Fibroblast of lung (primary cell): ENCODE results near the gene ARHGEF18. TPM values are rescaled to one million over a fixed set of nuclear protein-coding genes. Genes with fewer than 3 reads are reported as not detected.

Experiments used
- DNase-seq, 2 donors: peaks; one replicate each; pipeline versions ENCODE4 v3.0.0 to v3.0.0-alpha.2; 2010; ENCODE audit warnings: low read depth in 2 of 2
- H2AFZ ChIP-seq: 2 replicates; pipeline ENCODE4 v1.5.1; 2012; ENCODE audit warnings: low read length, control low read depth, inconsistent platforms
- H3K27ac ChIP-seq: 2 replicates; pipeline ENCODE4 v1.5.1; 2011; ENCODE audit warnings: low read length, control low read depth; ENCODE audit not compliant: insufficient read depth
- H3K27me3 ChIP-seq: 2 replicates; pipeline ENCODE4 v1.5.1; 2011; ENCODE audit warnings: mild to moderate bottlenecking, low read length; ENCODE audit not compliant: control insufficient read depth, insufficient read depth
- H3K36me3 ChIP-seq: 2 replicates; pipeline ENCODE4 v1.5.1; 2011; ENCODE audit warnings: low read length; ENCODE audit not compliant: control insufficient read depth, insufficient read depth
- H3K4me1 ChIP-seq: 2 replicates; pipeline ENCODE4 v1.5.1; 2011; ENCODE audit warnings: low read length; ENCODE audit not compliant: control insufficient read depth, insufficient read depth; ENCODE audit errors: extremely low read depth
- H3K4me2 ChIP-seq: 2 replicates; pipeline ENCODE4 v1.5.1; 2011; ENCODE audit warnings: low read length, control low read depth; ENCODE audit not compliant: insufficient read depth; ENCODE audit errors: extremely low read depth
- H3K4me3 ChIP-seq, 4 experiments: fragments of 200-600 bp in 1 of 4; sonication (generic) in 1 of 4; replicated peaks in 1 of 4; 2 replicates each; pipeline ENCODE4 v1.5.1; 2011 to 2016; ENCODE audit warnings: low read length in 4 of 4, low read depth in 3 of 4, mild to moderate bottlenecking in 3 of 4, control low read depth in 2 of 4, inconsistent platforms in 1 of 4, mixed read lengths in 1 of 4; ENCODE audit not compliant: insufficient read depth in 1 of 4; ENCODE audit errors: control extremely low read depth in 1 of 4
- H3K79me2 ChIP-seq: 2 replicates; pipeline ENCODE4 v1.5.1; 2012; ENCODE audit warnings: mild to moderate bottlenecking, low read length, inconsistent platforms; ENCODE audit not compliant: control insufficient read depth, insufficient read depth
- H3K9ac ChIP-seq: 2 replicates; pipeline ENCODE4 v1.5.1; 2011; ENCODE audit warnings: mild to moderate bottlenecking, low read length, control low read depth; ENCODE audit not compliant: insufficient read depth
- H3K9me3 ChIP-seq: 2 replicates; pipeline ENCODE4 v1.5.1; 2012; ENCODE audit warnings: low read depth, low read length; ENCODE audit not compliant: control insufficient read depth, insufficient read depth
- H4K20me1 ChIP-seq: 2 replicates; pipeline ENCODE4 v1.5.1; 2011; ENCODE audit warnings: low read length; ENCODE audit not compliant: control insufficient read depth, insufficient read depth; ENCODE audit errors: extremely low read depth
- EZH2 ChIP-seq: IDR thresholded peaks from 2 replicates; pipeline ENCODE4 v1.5.1; 2012; ENCODE audit warnings: low read length, control low read depth, mild to moderate bottlenecking; ENCODE audit errors: missing control alignments
- polyA plus RNA-seq, 2 donors: library from polyadenylated mRNA; depleted of rRNA in 1 of 2; stranded (reverse) in 1 of 2; unstranded in 1 of 2; fragments of >200 nt; gene quantifications; 2 replicates each; pipeline ENCODE4 v1.2.1, GENCODE V29; 2011 to 2012; ENCODE audit warnings: missing spikeins in 1 of 2
- total RNA-seq: library from RNA; depleted of rRNA; stranded (reverse); fragments of >200 nt; gene quantifications from 2 replicates; pipeline ENCODE4 v1.2.1, GENCODE V29; 2014
- TF ChIP-seq, protein P1 (sequence below), 2 donors: IDR thresholded peaks in 1 of 2; conservative IDR thresholded peaks in 1 of 2; 1 replicate in 1 of 2; 2 replicates in 1 of 2; pipeline ENCODE4 v1.5.1; 2011 to 2012; ENCODE audit warnings: low read length in 2 of 2, control low read depth in 1 of 2, inconsistent platforms in 1 of 2, low read depth in 1 of 2, mild to moderate bottlenecking in 1 of 2

Gene ARHGEF18
- total and polyA plus RNA-seq, 2 donors (not counting 1 experiment from before 2014, with no cell fraction given), result 6.1 to 45.1 TPM

DNA sequence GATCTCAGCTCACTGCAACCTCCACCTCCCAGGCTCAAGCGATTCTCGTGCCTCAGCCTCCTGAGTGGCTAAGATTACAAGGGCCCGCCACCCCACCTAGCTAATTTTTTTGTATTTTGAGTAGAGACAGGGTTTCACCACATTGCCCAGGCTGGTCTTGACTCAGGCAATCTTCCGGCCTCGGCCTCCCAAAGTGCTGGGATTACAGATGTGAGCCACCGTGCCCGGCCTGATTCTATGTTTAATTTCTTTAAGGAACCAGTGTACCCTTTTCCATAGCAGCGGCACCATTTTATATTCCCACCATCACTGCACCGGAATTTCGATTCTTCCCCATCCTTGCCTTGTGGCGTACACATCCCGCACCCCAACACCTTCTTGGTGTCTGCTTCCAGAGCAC, 36.8 kb upstream of the ARHGEF18 start:
- H3K27me3 ChIP-seq, result no peaks in the 10 kb centered on the region
- no peak overlapping the region for H3K4me2 ChIP-seq
- no peak for TF ChIP-seq EZH2
- TF ChIP-seq, protein P1, sequence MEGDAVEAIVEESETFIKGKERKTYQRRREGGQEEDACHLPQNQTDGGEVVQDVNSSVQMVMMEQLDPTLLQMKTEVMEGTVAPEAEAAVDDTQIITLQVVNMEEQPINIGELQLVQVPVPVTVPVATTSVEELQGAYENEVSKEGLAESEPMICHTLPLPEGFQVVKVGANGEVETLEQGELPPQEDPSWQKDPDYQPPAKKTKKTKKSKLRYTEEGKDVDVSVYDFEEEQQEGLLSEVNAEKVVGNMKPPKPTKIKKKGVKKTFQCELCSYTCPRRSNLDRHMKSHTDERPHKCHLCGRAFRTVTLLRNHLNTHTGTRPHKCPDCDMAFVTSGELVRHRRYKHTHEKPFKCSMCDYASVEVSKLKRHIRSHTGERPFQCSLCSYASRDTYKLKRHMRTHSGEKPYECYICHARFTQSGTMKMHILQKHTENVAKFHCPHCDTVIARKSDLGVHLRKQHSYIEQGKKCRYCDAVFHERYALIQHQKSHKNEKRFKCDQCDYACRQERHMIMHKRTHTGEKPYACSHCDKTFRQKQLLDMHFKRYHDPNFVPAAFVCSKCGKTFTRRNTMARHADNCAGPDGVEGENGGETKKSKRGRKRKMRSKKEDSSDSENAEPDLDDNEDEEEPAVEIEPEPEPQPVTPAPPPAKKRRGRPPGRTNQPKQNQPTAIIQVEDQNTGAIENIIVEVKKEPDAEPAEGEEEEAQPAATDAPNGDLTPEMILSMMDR (conservative IDR thresholded peaks at IDR 0.05 in 1 of 2, IDR thresholded peaks at IDR 0.05 in 1 of 2; ENCODE audit: low read depth in 1 of 2, low read length in 2 of 2), result no peak
- H3K4me3 ChIP-seq, result no peak overlapping the region
- H3K4me1 ChIP-seq, result no peaks in the 10 kb centered on the region
- H3K79me2 ChIP-seq, result no peaks in the 10 kb centered on the region
- no peaks in the 10 kb centered on the region for H3K36me3 ChIP-seq
- DNase-seq, result no peak
- H3K9me3 ChIP-seq, result no peaks in the 10 kb centered on the region
- H3K9ac ChIP-seq, result no peak overlapping the region
- H2AFZ ChIP-seq, result no peak overlapping the region
- no peak overlapping the region for H3K27ac ChIP-seq
- no peaks in the 10 kb centered on the region for H4K20me1 ChIP-seq

DNA sequence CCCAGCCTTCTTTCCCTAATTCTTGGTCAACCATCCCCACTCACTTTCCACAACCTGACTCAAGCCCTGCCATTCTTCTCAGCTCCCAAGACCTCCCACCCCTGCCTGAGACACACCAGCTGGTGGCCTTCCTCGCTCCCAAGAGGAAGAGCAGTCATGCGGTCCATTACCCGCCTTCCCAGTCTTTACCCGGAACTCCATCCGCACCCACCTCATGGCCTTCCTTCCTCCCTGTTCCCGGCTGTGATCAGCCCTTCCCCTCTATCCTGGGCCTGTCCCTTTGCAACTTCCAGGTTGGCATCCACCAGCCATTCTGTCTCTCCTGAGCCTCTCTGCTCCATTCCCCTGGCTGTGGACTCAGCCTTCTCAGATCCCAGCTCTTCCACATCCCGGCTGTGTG, 35.9 kb upstream of the ARHGEF18 start:
- Histone ChIP-seq H3K27me3 (no peaks in the 10 kb centered on the region), H2AFZ (no peak overlapping the region), H3K9ac (no peak overlapping the region), H3K27ac (no peak overlapping the region), H3K36me3 (no peaks in the 10 kb centered on the region), H3K4me1 (no peaks in the 10 kb centered on the region), H3K9me3 (no peaks in the 10 kb centered on the region), H3K79me2 (no peaks in the 10 kb centered on the region), H4K20me1 (no peaks in the 10 kb centered on the region), H3K4me3 (no peak overlapping the region), H3K4me2 (no peak overlapping the region)
- no peak for DNase-seq
- TF ChIP-seq, protein P1 (conservative IDR thresholded peaks at IDR 0.05 in 1 of 2, IDR thresholded peaks at IDR 0.05 in 1 of 2; ENCODE audit: low read depth in 1 of 2, low read length in 2 of 2), result no peak
- TF ChIP-seq EZH2, result no peak

DNA sequence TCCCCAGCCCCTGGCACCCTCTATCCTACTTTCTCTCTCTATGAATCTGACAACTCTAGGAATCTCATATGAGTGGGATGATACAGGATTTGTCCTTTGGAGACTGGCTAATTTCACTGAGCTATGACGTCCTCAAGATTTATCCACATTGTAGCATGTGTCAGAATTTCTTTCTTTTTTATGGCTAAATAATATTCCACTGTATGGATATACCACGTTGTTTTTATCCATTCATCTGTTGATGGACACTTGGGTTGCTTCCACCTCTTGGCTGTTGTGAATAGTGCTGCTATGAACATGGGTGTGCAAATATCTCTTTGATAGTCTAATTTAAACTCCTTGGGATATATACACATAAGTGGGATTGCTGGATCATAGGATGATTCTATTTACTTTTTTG, 30.6 kb upstream of the ARHGEF18 start:
- Histone ChIP-seq H3K27me3 (no peaks in the 10 kb centered on the region), H3K4me3 (no peak overlapping the region), H3K4me1 (no peaks in the 10 kb centered on the region), H3K27ac (no peak overlapping the region), H3K79me2 (no peaks in the 10 kb centered on the region), H3K36me3 (no peaks in the 10 kb centered on the region), H4K20me1 (no peaks in the 10 kb centered on the region), H3K9ac (no peak overlapping the region), H3K4me2 (no peak overlapping the region), H2AFZ (no peak overlapping the region), H3K9me3 (no peaks in the 10 kb centered on the region)
- no peak for DNase-seq
- no peak for TF ChIP-seq EZH2
- TF ChIP-seq, protein P1 (conservative IDR thresholded peaks at IDR 0.05 in 1 of 2, IDR thresholded peaks at IDR 0.05 in 1 of 2; ENCODE audit: low read depth in 1 of 2, low read length in 2 of 2), result no peak
